ENCODE results near the gene SLX9. TPM values are rescaled to one million over a fixed set of nuclear protein-coding genes. Genes with fewer than 3 reads are reported as not detected.
A peak's percentile ranks its signal among the peaks of the same experiment; 100 is the strongest.

Gene SLX9
- total RNA-seq, 6 experiments from 2014 or later, result 15.0 to 27.9 (median 17.1) TPM

DNA sequence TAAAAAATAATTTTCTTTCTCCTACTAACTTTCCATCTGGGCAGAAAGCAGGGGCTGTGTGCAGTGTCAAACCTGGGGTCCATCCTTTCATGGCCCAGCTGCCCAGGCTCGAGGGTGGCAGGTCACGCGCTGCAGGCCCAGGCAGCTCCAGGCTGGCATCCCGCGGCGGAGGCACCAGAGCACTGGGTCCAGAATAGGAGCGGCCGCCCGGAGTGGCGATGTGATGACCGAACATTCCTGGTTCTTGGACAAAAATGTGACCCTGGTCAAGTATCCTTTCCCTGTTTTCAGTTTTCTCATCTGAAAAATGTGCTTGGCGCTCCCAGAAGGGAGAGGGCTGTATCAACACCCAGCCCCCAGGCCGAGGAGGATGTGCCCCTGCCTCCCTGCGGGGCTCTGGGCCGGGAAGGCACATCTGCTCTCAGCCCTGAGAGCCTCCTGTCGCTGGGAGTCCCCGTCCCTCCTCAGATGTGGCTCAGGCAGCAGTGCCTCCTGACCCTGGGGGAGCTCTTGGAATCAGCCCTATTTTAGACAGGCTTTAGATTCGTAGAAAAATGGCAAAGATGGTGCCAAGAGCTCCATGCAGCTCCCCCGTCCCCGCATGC lies 29.3 kb downstream of the SLX9 start:
- no peak for ATAC-seq
- 54% methylated on average over 6 of the region's 20 CpGs for WGBS (ENCODE audit: insufficient coverage, low coverage, low lambda C conversion rate, missing lambda C conversion rate)
- H3K4me1 ChIP-seq, result peaks cover 0 to 14% (median 0%) of the 10 kb centered on the region in 4 donors
- DNase-seq, result no peak
- H3K27me3 ChIP-seq, result no peaks in the 10 kb centered on the region
- H3K27ac ChIP-seq, result peak overlapping the region in 2 of 3 donors; percentile 70 to 86
- no peaks in the 10 kb centered on the region for H3K36me3 ChIP-seq
- intact Hi-C loops (cut with DNase I), result no loop called here
- H3K9me3 ChIP-seq, result no peaks in the 10 kb centered on the region
- H3K4me3 ChIP-seq, result no peak overlapping the region
- TF ChIP-seq, protein P1, sequence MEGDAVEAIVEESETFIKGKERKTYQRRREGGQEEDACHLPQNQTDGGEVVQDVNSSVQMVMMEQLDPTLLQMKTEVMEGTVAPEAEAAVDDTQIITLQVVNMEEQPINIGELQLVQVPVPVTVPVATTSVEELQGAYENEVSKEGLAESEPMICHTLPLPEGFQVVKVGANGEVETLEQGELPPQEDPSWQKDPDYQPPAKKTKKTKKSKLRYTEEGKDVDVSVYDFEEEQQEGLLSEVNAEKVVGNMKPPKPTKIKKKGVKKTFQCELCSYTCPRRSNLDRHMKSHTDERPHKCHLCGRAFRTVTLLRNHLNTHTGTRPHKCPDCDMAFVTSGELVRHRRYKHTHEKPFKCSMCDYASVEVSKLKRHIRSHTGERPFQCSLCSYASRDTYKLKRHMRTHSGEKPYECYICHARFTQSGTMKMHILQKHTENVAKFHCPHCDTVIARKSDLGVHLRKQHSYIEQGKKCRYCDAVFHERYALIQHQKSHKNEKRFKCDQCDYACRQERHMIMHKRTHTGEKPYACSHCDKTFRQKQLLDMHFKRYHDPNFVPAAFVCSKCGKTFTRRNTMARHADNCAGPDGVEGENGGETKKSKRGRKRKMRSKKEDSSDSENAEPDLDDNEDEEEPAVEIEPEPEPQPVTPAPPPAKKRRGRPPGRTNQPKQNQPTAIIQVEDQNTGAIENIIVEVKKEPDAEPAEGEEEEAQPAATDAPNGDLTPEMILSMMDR (IDR thresholded peaks at IDR 0.05), result no peak
- TF ChIP-seq POLR2A (IDR thresholded peaks at IDR 0.05), result no peak

DNA sequence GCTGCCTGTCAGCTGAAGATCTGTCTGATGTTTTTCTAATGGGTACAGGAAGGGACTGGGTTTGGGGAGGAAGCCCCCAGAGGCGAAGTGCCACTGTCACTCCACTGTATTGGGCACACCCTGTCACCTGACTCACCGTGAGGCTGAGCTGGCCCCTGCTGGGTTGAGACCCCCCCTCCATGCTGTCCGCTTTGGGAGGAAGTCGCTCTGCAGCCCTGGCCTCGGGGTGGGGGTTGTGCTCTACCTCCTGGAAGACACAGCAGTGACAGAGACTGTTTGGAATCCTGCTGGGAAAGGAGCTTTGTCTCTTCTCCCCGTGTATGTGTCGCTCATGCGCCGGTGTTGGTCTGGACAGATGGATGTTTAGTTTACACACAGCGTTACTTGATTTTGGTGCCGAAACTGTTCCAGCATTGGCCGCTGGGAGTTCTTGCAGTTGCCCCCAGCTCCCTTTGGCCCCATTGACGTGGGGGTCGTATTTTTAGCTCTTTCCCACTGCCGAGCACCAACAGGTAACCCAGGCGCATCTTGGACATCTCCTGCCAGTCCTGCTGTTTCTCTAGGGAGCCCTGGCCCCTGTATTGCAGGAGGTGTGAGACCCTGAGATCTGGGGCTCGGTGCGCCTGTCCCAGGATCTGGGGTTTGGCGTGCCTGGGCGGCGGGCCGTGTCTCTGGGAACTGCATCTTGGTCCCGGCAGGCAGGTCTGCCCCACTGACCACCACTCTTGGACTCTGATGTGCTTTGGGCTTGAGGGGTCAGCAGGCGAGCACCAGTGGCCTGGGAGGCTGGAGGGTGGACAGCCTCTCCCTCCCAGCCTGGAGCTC lies 30.3 kb downstream of the SLX9 start:
- TF ChIP-seq, protein P1 (IDR thresholded peaks at IDR 0.05), result no peak
- TF ChIP-seq POLR2A (IDR thresholded peaks at IDR 0.05), result no peak
- Histone ChIP-seq H3K4me1 (peaks cover 0 to 14% (median 0%) of the 10 kb centered on the region in 4 donors), H3K27ac (peak overlapping the region in 1 of 3 donors; percentile 70), H3K36me3 (no peaks in the 10 kb centered on the region), H3K4me3 (no peak overlapping the region), H3K27me3 (no peaks in the 10 kb centered on the region), H3K9me3 (no peaks in the 10 kb centered on the region)
- ATAC-seq (peak; percentile 26 to 58 (median 49)), DNase-seq (no peak)
- intact Hi-C loops (cut with DNase I), result no loop called here
- WGBS (ENCODE audit: insufficient coverage, low coverage, low lambda C conversion rate, missing lambda C conversion rate), result 67% methylated on average over 3 of the region's 24 CpGs

DNA sequence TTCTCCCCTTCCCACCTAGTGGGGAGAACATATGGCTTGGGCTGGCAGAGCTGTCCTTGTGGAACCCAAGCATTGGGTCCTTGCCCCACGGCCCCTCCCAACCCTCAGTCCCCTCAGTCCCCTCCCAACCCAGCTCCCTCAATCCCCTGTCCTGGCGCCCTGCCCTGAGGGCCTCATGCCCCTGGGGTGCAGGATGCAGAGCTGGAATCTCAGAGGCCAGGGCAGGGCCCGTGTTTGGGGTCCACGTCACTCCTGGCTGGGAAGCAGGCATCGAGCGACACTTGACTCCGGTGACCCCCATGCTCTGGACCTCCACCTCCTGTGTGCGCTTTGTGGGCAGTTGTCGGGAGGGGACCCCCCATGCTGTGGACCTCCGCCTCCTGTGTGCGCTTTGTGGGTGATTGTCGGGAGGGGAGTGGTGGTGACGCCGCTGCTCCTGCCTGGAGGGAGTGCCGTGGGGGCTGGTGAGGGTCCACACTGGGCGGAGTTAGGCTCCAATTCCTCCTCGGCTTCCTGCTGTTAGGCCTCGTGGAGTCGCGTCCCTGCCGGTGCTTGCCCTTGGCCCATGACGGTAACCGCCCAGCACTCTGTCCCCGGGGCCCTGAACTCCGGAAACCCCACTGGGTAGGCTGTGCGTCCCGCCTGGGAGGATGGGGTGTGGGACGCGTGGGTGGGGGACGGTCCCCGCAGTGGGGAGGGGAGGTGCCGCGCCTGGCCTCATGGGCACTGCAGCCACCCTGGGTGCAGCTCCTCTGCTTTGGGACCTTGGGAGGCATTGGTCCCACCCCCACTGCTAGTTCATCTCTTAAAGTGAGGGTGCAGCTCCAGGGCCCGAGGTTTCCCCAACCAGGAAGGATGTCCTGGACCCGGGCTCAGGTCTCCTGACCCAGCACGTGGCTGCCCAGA lies 31.2 kb downstream of the SLX9 start:
- no peak overlapping the region for H3K4me3 ChIP-seq
- intact Hi-C loops (cut with DNase I), result no loop called here
- no peak for TF ChIP-seq POLR2A (IDR thresholded peaks at IDR 0.05)
- TF ChIP-seq, protein P1 (IDR thresholded peaks at IDR 0.05), result no peak
- H3K9me3 ChIP-seq, result no peaks in the 10 kb centered on the region
- no peak overlapping the region for H3K27ac ChIP-seq
- DNase-seq, result no peak
- H3K36me3 ChIP-seq, result no peaks in the 10 kb centered on the region
- H3K27me3 ChIP-seq, result no peaks in the 10 kb centered on the region
- 86% methylated on average over 9 of the region's 36 CpGs for WGBS (ENCODE audit: insufficient coverage, low coverage, low lambda C conversion rate, missing lambda C conversion rate)
- ATAC-seq, result no peak
- H3K4me1 ChIP-seq, result peaks cover 0 to 14% (median 0%) of the 10 kb centered on the region in 4 donors

DNA sequence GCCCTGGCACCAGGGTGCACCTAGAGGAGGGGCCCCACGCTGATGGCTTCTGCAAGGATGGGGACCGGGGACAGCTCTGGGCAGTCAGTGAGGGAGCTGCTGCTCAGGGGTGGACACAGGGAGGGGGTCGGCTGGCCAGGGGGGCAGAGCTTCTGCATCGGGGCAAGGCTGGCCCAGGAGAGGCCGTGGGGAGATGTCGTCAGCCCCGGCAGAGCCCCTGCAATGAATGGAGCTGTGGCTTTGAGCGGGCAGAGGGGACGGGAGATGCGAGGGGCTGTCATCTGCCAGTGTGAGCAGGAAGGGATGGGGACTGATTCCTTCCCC lies 31.8 kb downstream of the SLX9 start:
- Histone ChIP-seq H3K4me3 (no peak overlapping the region), H3K27me3 (no peaks in the 10 kb centered on the region), H3K9me3 (no peaks in the 10 kb centered on the region), H3K4me1 (peaks cover 0 to 14% (median 0%) of the 10 kb centered on the region in 4 donors), H3K36me3 (no peaks in the 10 kb centered on the region), H3K27ac (no peak overlapping the region)
- intact Hi-C loops (cut with DNase I), result no loop called here
- no peak for DNase-seq
- no peak for TF ChIP-seq POLR2A (IDR thresholded peaks at IDR 0.05)
- TF ChIP-seq, protein P1 (IDR thresholded peaks at IDR 0.05), result no peak
- ATAC-seq, result no peak
- WGBS (ENCODE audit: insufficient coverage, low coverage, low lambda C conversion rate, missing lambda C conversion rate), result no CpG with 5 or more reads among the region's 10 CpGs

All from right lobe of liver (tissue), 6 donors.